Measurements from ENCODE around the gene OGFR.

GRCh38 chr20:62819494-62820174, 15.0 kb downstream of the OGFR start:
- TF ChIP-seq, protein P1, sequence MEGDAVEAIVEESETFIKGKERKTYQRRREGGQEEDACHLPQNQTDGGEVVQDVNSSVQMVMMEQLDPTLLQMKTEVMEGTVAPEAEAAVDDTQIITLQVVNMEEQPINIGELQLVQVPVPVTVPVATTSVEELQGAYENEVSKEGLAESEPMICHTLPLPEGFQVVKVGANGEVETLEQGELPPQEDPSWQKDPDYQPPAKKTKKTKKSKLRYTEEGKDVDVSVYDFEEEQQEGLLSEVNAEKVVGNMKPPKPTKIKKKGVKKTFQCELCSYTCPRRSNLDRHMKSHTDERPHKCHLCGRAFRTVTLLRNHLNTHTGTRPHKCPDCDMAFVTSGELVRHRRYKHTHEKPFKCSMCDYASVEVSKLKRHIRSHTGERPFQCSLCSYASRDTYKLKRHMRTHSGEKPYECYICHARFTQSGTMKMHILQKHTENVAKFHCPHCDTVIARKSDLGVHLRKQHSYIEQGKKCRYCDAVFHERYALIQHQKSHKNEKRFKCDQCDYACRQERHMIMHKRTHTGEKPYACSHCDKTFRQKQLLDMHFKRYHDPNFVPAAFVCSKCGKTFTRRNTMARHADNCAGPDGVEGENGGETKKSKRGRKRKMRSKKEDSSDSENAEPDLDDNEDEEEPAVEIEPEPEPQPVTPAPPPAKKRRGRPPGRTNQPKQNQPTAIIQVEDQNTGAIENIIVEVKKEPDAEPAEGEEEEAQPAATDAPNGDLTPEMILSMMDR (IDR thresholded peaks at IDR 0.05), result no peak
- TF ChIP-seq POLR2AphosphoS5 (IDR thresholded peaks at IDR 0.05) (no peak), POLR2A (IDR thresholded peaks at IDR 0.05) (no peak)

Measured in prostate gland (tissue), 2 donors.